ENCODE results near the gene ASTN2.
"Not testable (repeated sequence)": the region's sequence is repeated elsewhere in the genome, so short reads cannot be mapped to it uniquely, and the experiment has no call there.

Gene ASTN2

GRCh38 chr9:116944714-116945534, 469.9 kb downstream of the ASTN2 start:
- DNase-seq: no peak

GRCh38 chr9:116943970-116944369, 470.9 kb downstream of the ASTN2 start:
- no peak for DNase-seq

- no peak for DNase-seq
These were observed 472.2 kb downstream of the ASTN2 start for GRCh38 chr9:116942593-116943061.

GRCh38 chr9:116941266-116941665, 473.6 kb downstream of the ASTN2 start:
- no peak for DNase-seq

- DNase-seq: no peak
These were observed 474.1 kb downstream of the ASTN2 start for GRCh38 chr9:116940614-116941215.

GRCh38 chr9:116939614-116940013, 475.2 kb downstream of the ASTN2 start:
- no peak for DNase-seq

- DNase-seq: no peak
These were observed 475.7 kb downstream of the ASTN2 start for GRCh38 chr9:116939161-116939560.

- DNase-seq: no peak
These were observed 477.5 kb downstream of the ASTN2 start for GRCh38 chr9:116937361-116937760.

- no peak for DNase-seq
These were observed 479.5 kb downstream of the ASTN2 start for GRCh38 chr9:116935149-116935897.

- DNase-seq: no peak
These were observed 480.7 kb downstream of the ASTN2 start for GRCh38 chr9:116934131-116934530.

GRCh38 chr9:116933251-116933650, 481.6 kb downstream of the ASTN2 start:
- DNase-seq: no peak

GRCh38 chr9:116929621-116930020, 485.2 kb downstream of the ASTN2 start:
- DNase-seq: no peak

- DNase-seq: no peak
These were observed 486.0 kb downstream of the ASTN2 start for GRCh38 chr9:116928884-116929283.

GRCh38 chr9:116928289-116928688, 486.6 kb downstream of the ASTN2 start:
- no peak for DNase-seq

- no peak for DNase-seq
These were observed 487.1 kb downstream of the ASTN2 start for GRCh38 chr9:116927726-116928125.

- DNase-seq: no peak
These were observed 489.7 kb downstream of the ASTN2 start for GRCh38 chr9:116925121-116925520.

- no peak for DNase-seq
These were observed 490.3 kb downstream of the ASTN2 start for GRCh38 chr9:116924462-116925110.

GRCh38 chr9:116917895-116918508, 496.9 kb downstream of the ASTN2 start:
- not testable (repeated sequence) for DNase-seq

- DNase-seq: no peak
These were observed 501.3 kb downstream of the ASTN2 start for GRCh38 chr9:116913536-116913935.

- no peak for DNase-seq
These were observed 504.7 kb downstream of the ASTN2 start for GRCh38 chr9:116910201-116910600.

- DNase-seq: no peak
These were observed 506.9 kb downstream of the ASTN2 start for GRCh38 chr9:116907989-116908388.

GRCh38 chr9:116905171-116905588, 509.7 kb downstream of the ASTN2 start:
- no peak for DNase-seq

GRCh38 chr9:116904165-116904564, 510.7 kb downstream of the ASTN2 start:
- no peak for DNase-seq

All from NCI-H526 treated with DMSO at 0.1 percent for 48 hours (cell line).